Measurements from ENCODE around the gene KIF5A. TPM values are rescaled to one million over a fixed set of nuclear protein-coding genes. Genes with fewer than 3 reads are reported as not detected.

The KIF5A gene
- total and polyA plus RNA-seq, 2 of the 13 experiments (the other 11 are each of a cell fraction or from before 2014, with no cell fraction given), result 1.6 to 11.9 TPM

DNA sequence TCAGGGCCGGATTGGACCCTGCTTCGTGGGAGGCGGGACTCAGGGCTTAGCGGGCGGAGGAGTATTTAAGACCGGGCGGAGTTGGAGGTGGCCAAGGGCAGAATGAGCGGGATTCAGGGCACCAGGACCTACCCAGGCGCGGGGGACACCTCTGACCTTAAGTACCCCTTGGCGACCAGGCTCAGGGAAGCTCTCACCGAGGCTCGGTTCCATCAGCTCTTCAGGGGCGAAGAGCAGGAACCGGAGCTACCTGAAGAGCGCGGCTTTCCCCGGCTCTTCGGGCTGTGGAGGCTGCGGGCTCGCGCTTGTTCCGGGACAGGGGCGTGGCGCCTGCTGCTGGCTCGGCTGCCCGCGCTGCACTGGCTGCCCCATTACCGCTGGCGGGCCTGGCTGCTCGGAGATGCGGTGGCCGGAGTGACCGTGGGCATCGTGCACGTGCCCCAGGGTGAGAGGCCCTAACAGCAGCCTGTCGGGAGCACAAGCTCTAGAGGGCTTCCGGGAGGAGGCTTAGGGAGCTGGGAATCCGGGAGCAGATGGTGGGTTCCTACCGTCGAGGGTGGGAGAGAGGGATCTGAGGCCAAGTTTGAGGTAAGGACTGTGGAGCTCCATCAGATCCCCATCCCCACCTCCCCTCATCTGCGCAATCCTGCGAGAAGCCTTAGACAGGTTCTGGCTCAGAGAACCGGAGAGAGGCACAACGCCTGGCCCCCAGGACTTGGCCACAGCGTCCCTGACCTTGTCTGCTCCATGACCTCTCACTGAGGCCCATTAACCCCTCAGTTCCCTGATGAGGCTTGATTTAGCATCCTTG lies 69.8 kb downstream of the KIF5A start (continued):
- TF ChIP-seq AGO2 (optimal IDR thresholded peaks at IDR 0.05; ENCODE audit: low read depth, low read length) (peak; percentile 23), NR2F1 (CRISPR knock-in tag; IDR thresholded peaks at IDR 0.05) (peak in 1 of 2 experiments; percentile 24; a peak in 1 of 4 replicates), MTF2 (CRISPR knock-in tag; IDR thresholded peaks at IDR 0.05; ENCODE audit: borderline replicate concordance) (peak; percentile 87), ZNF598 (CRISPR knock-in tag; IDR thresholded peaks at IDR 0.05; ENCODE audit: borderline replicate concordance) (0 out of 2 replicates have a peak, but pooled peaks have one; percentile 55), DNMT3B (CRISPR knock-in tag; conservative IDR thresholded peaks at IDR 0.05) (no peak), LCORL (IDR thresholded peaks at IDR 0.05) (no peak), LCORL (CRISPR knock-in tag; IDR thresholded peaks at IDR 0.05) (0 out of 2 replicates have a peak, but pooled peaks have one; percentile 29), REXO4 (CRISPR knock-in tag; IDR thresholded peaks at IDR 0.05; ENCODE audit: borderline replicate concordance) (no peak), SP1 (IDR thresholded peaks at IDR 0.05) (no peak), SP1 (CRISPR knock-in tag; IDR thresholded peaks at IDR 0.05) (0 out of 2 replicates have a peak, but pooled peaks have one; percentile 33), ZNF891 (CRISPR knock-in tag; IDR thresholded peaks at IDR 0.05) (0 out of 2 replicates have a peak, but pooled peaks have one; percentile 32), ZMYM4 (CRISPR knock-in tag; IDR thresholded peaks at IDR 0.05) (peak; percentile 23; the same call in 1 of the 2 replicates), FOSL2 (CRISPR knock-in tag; IDR thresholded peaks at IDR 0.05) (peak; percentile 20; the same call in 1 of the 2 replicates), NCOR1 (IDR thresholded peaks at IDR 0.05; ENCODE audit: borderline replicate concordance, low read length) (no peak), HNRNPLL (IDR thresholded peaks at IDR 0.05; ENCODE audit: low read depth, low read length, poor library complexity, severe bottlenecking) (peak; percentile 63), POLR2G (IDR thresholded peaks at IDR 0.05; ENCODE audit: low read depth, low read length) (peak; percentile 44; the same call in 1 of the 2 replicates)
- TF ChIP-seq, protein P1, sequence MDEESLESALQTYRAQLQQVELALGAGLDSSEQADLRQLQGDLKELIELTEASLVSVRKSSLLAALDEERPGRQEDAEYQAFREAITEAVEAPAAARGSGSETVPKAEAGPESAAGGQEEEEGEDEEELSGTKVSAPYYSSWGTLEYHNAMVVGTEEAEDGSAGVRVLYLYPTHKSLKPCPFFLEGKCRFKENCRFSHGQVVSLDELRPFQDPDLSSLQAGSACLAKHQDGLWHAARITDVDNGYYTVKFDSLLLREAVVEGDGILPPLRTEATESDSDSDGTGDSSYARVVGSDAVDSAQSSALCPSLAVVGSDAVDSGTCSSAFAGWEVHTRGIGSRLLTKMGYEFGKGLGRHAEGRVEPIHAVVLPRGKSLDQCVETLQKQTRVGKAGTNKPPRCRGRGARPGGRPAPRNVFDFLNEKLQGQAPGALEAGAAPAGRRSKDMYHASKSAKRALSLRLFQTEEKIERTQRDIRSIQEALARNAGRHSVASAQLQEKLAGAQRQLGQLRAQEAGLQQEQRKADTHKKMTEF (CRISPR knock-in tag; IDR thresholded peaks at IDR 0.05), result peak; percentile 22; the same call in 1 of the 2 replicates
- TF ChIP-seq, protein P2, sequence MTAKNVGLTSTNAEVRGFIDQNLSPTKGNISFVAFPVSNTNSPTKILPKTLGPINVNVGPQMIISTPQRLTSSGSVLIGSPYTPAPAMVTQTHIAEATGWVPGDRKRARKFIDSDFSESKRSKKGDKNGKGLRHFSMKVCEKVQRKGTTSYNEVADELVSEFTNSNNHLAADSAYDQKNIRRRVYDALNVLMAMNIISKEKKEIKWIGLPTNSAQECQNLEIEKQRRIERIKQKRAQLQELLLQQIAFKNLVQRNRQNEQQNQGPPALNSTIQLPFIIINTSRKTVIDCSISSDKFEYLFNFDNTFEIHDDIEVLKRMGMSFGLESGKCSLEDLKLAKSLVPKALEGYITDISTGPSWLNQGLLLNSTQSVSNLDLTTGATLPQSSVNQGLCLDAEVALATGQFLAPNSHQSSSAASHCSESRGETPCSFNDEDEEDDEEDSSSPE (CRISPR knock-in tag; IDR thresholded peaks at IDR 0.05), result peak; percentile 52; the same call in 1 of the 2 replicates
- TF ChIP-seq, protein P3, sequence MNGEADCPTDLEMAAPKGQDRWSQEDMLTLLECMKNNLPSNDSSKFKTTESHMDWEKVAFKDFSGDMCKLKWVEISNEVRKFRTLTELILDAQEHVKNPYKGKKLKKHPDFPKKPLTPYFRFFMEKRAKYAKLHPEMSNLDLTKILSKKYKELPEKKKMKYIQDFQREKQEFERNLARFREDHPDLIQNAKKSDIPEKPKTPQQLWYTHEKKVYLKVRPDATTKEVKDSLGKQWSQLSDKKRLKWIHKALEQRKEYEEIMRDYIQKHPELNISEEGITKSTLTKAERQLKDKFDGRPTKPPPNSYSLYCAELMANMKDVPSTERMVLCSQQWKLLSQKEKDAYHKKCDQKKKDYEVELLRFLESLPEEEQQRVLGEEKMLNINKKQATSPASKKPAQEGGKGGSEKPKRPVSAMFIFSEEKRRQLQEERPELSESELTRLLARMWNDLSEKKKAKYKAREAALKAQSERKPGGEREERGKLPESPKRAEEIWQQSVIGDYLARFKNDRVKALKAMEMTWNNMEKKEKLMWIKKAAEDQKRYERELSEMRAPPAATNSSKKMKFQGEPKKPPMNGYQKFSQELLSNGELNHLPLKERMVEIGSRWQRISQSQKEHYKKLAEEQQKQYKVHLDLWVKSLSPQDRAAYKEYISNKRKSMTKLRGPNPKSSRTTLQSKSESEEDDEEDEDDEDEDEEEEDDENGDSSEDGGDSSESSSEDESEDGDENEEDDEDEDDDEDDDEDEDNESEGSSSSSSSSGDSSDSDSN (CRISPR knock-in tag; IDR thresholded peaks at IDR 0.05), result peak; percentile 82
- TF ChIP-seq, protein P4, sequence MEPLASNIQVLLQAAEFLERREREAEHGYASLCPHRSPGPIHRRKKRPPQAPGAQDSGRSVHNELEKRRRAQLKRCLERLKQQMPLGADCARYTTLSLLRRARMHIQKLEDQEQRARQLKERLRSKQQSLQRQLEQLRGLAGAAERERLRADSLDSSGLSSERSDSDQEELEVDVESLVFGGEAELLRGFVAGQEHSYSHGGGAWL (CRISPR knock-in tag; IDR thresholded peaks at IDR 0.05), result peak; percentile 31; the same call in 1 of the 2 replicates
- TF ChIP-seq, protein P5, sequence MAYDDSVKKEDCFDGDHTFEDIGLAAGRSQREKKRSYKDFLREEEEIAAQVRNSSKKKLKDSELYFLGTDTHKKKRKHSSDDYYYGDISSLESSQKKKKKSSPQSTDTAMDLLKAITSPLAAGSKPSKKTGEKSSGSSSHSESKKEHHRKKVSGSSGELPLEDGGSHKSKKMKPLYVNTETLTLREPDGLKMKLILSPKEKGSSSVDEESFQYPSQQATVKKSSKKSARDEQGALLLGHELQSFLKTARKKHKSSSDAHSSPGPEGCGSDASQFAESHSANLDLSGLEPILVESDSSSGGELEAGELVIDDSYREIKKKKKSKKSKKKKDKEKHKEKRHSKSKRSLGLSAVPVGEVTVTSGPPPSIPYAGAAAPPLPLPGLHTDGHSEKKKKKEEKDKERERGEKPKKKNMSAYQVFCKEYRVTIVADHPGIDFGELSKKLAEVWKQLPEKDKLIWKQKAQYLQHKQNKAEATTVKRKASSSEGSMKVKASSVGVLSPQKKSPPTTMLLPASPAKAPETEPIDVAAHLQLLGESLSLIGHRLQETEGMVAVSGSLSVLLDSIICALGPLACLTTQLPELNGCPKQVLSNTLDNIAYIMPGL (CRISPR knock-in tag; IDR thresholded peaks at IDR 0.05; ENCODE audit: borderline replicate concordance in 1 of 2, low read depth in 1 of 2), result peak; percentile 25 to 39; a peak in 2 of 4 replicates
